HG03439 (cell line): ENCODE measurements around the gene MAB21L4.

Experiments used
- ATAC-seq: cut with Tn5 transposase; IDR thresholded peaks from one replicate; pipeline ENCODE4 v1.9.1; 2021; ENCODE audit warnings: mild to moderate bottlenecking, moderate library complexity; ENCODE audit not compliant: unreplicated experiment

MAB21L4 gene

GRCh38 chr2:240895656-240896388 is at the start of gene MAB21L4:
TSS of gene MAB21L4 (minus strand) at chr2:240896156. CDS start at chr2:240895997, 159 bp downstream.
- no peak for ATAC-seq

- no peak for ATAC-seq
Observed at GRCh38 chr2:240936106-240936505, 40.1 kb upstream of the MAB21L4 start.

- ATAC-seq: no peak
Observed at GRCh38 chr2:240935103-240935876, 39.3 kb upstream of the MAB21L4 start.

- no peak for ATAC-seq
Observed at GRCh38 chr2:240934701-240935102, 38.7 kb upstream of the MAB21L4 start.

- no peak for ATAC-seq
Observed at GRCh38 chr2:240933966-240934700, 38.2 kb upstream of the MAB21L4 start.

GRCh38 chr2:240933048-240933965 is 37.4 kb upstream of the MAB21L4 start:
- ATAC-seq: no peak

- no peak for ATAC-seq
Observed at GRCh38 chr2:240932724-240933047, 36.7 kb upstream of the MAB21L4 start.

- ATAC-seq: no peak
Observed at GRCh38 chr2:240932001-240932723, 36.2 kb upstream of the MAB21L4 start.

- ATAC-seq: no peak
Observed at GRCh38 chr2:240931319-240931949, 35.5 kb upstream of the MAB21L4 start.

GRCh38 chr2:240930631-240931318 is 34.8 kb upstream of the MAB21L4 start:
- no peak for ATAC-seq

GRCh38 chr2:240930096-240930630 is 34.2 kb upstream of the MAB21L4 start:
- ATAC-seq: no peak

- ATAC-seq: no peak
Observed at GRCh38 chr2:240929364-240930095, 33.6 kb upstream of the MAB21L4 start.

- no peak for ATAC-seq
Observed at GRCh38 chr2:240928476-240929363, 32.8 kb upstream of the MAB21L4 start.

GRCh38 chr2:240927390-240927781 is 31.4 kb upstream of the MAB21L4 start:
- ATAC-seq: no peak

- ATAC-seq: no peak
Observed at GRCh38 chr2:240926516-240927389, 30.8 kb upstream of the MAB21L4 start.
